Vagina (tissue), 2 donors: ENCODE measurements around the gene POGLUT2.

Experiments
- POLR2A ChIP-seq, 2 donors: fragments of 450-650 bp; IDR thresholded peaks; one replicate each; pipeline ENCODE4 v1.6.1; 2017; ENCODE audit warnings: antibody characterized with exemption in 2 of 2, mild to moderate bottlenecking in 2 of 2, moderate library complexity in 2 of 2
- POLR2AphosphoS5 ChIP-seq, 2 donors: sonication (generic); formaldehyde crosslinking; IDR thresholded peaks; one replicate each; pipeline ENCODE4 v1.9.0; 2017; ENCODE audit warnings: antibody characterized with exemption in 2 of 2, mild to moderate bottlenecking in 2 of 2, low read depth in 1 of 2; ENCODE audit not compliant: insufficient read depth in 1 of 2
- TF ChIP-seq, protein P1 (sequence below), 3 experiments: fragments of 450-650 bp in 2 of 3; fragments of 200-600 bp in 1 of 3; sonication (generic) in 1 of 3; IDR thresholded peaks; one replicate each; pipeline ENCODE4 v1.5.1; 2017 to 2019; ENCODE audit warnings: antibody characterized with exemption in 3 of 3, mild to moderate bottlenecking in 2 of 3, moderate library complexity in 2 of 3

DNA sequence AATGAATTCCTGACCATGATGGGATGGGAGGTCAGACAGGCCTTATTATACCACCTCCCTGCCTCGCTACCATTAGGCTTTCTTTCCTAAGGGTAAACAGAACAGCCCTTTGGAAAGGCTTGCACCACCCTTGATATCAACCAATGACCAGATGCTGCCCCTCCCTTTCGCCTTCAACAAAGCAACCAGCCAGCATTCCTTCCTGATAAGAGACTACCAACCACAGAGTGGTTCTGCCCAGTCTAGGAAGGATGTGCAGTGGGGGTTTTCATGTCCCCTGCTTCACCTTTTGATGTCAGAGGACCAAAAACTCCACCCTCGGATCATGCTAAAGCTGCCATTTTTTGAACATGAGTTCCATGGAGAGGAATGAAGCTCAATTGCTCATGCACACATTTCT lies 46.9 kb downstream of the POGLUT2 start:
- TF ChIP-seq, protein P1, sequence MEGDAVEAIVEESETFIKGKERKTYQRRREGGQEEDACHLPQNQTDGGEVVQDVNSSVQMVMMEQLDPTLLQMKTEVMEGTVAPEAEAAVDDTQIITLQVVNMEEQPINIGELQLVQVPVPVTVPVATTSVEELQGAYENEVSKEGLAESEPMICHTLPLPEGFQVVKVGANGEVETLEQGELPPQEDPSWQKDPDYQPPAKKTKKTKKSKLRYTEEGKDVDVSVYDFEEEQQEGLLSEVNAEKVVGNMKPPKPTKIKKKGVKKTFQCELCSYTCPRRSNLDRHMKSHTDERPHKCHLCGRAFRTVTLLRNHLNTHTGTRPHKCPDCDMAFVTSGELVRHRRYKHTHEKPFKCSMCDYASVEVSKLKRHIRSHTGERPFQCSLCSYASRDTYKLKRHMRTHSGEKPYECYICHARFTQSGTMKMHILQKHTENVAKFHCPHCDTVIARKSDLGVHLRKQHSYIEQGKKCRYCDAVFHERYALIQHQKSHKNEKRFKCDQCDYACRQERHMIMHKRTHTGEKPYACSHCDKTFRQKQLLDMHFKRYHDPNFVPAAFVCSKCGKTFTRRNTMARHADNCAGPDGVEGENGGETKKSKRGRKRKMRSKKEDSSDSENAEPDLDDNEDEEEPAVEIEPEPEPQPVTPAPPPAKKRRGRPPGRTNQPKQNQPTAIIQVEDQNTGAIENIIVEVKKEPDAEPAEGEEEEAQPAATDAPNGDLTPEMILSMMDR (IDR thresholded peaks at IDR 0.05): no peak
- TF ChIP-seq POLR2A (IDR thresholded peaks at IDR 0.05): no peak
- no peak for TF ChIP-seq POLR2AphosphoS5 (IDR thresholded peaks at IDR 0.05; ENCODE audit: insufficient read depth in 1 of 2, low read depth in 1 of 2)
